GM12864 (cell line): ENCODE data around the gene GTF2H4.

ENCODE experiments used
- DNase-seq: peaks from one replicate; pipeline ENCODE4 v3.0.0-alpha.2; 2011; ENCODE audit warnings: low read depth
- H3K4me3 ChIP-seq: 2 replicates; pipeline ENCODE4 v1.5.1; 2011; ENCODE audit warnings: mild to moderate bottlenecking, low read depth, low read length, control low read depth
- TF ChIP-seq, protein P1 (sequence below): IDR thresholded peaks from 2 replicates; pipeline ENCODE4 v1.5.1; 2011; ENCODE audit warnings: low read depth, mild to moderate bottlenecking, moderate library complexity, low read length, control low read depth, inconsistent platforms; ENCODE audit errors: missing control alignments

Gene GTF2H4

DNA sequence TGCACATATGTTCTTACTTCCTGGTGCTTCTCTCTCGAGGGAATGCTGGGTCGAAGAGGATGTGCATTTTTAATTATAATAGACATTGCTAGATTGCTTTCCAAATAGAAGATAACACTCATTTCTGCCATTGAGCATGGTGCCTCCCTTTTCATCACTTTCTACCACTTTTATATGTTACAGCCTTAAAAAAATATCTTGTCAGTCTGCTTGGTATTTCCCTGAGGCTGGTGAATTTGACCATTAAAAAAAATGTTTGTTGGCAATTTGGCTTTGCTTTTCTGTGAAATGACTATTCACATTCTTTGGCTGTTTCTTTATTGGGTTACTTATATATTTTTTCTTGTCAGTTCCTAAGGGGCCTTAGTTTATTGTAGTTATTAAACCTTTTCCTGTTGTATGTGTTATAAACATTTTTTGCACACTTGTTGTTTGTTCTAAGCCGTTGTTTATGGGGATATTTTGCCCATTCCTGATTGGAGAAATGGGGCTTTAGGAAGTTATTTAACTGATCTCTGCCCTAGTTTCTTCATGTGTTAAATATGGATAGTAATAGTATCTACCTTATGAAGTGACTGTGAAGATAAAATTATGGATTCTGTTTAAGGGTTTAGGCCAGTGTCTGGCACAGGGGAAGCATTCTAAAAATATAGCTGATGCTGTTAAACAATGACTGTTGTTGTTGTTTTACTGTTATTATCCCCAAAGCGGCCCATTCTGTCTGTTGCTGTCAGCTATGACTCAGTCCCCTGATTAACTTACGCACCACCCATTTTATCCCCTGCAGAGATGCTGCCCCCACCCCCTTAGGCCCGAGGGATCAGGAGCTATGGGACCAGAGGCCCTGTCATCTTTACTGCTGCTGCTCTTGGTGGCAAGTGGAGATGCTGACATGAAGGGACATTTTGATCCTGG is 19.8 kb upstream of the GTF2H4 start:
- TF ChIP-seq, protein P1, sequence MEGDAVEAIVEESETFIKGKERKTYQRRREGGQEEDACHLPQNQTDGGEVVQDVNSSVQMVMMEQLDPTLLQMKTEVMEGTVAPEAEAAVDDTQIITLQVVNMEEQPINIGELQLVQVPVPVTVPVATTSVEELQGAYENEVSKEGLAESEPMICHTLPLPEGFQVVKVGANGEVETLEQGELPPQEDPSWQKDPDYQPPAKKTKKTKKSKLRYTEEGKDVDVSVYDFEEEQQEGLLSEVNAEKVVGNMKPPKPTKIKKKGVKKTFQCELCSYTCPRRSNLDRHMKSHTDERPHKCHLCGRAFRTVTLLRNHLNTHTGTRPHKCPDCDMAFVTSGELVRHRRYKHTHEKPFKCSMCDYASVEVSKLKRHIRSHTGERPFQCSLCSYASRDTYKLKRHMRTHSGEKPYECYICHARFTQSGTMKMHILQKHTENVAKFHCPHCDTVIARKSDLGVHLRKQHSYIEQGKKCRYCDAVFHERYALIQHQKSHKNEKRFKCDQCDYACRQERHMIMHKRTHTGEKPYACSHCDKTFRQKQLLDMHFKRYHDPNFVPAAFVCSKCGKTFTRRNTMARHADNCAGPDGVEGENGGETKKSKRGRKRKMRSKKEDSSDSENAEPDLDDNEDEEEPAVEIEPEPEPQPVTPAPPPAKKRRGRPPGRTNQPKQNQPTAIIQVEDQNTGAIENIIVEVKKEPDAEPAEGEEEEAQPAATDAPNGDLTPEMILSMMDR = no peak
- DNase-seq = no peak

DNA sequence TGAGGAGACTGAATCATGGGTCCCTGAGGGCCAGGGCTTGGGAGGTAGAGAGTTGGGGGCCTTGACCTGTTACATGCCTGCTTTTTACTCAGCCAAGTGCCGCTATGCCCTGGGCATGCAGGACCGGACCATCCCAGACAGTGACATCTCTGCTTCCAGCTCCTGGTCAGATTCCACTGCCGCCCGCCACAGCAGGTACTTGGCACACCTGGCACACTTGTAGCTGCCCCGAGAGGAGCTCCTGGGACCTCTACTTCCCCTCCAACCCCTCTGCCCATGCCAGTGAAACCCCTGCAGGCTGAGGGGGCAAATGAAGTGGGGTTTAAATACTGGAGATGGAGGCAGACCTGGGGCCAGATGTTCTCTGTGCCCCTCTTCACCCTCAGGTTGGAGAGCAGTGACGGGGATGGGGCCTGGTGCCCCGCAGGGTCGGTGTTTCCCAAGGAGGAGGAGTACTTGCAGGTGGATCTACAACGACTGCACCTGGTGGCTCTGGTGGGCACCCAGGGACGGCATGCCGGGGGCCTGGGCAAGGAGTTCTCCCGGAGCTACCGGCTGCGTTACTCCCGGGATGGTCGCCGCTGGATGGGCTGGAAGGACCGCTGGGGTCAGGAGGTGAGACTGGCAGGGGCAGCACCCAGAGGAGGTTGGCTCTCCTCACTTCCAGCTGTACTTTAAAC is 19.1 kb upstream of the GTF2H4 start:
- no peak for DNase-seq
- no peak overlapping the region for H3K4me3 ChIP-seq
- TF ChIP-seq, protein P1 = no peak

More for the DNA sequence above, 19.8 kb upstream of the GTF2H4 start:
- H3K4me3 ChIP-seq = no peak overlapping the region

DNA sequence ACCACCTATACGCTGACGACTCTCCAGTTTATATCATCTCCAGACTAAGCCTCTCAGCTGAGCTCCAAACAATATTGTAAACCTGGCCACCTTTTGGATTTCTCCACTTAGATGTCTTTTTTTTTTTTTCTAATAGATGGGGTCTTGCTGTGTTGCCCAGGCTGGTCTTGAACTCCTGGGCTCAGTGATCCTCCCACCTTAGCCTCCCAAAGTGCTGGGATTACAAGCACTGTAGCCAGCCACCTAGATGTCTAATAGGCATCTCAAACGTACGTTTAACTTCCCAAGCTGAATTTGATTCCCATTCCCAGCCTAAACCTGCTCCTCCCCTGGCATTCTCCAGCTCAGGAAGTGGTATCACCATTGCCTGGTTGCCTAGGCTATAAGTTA is 18.5 kb upstream of the GTF2H4 start:
- TF ChIP-seq, protein P1 = no peak
- no peak for DNase-seq
- H3K4me3 ChIP-seq = no peak overlapping the region

DNA sequence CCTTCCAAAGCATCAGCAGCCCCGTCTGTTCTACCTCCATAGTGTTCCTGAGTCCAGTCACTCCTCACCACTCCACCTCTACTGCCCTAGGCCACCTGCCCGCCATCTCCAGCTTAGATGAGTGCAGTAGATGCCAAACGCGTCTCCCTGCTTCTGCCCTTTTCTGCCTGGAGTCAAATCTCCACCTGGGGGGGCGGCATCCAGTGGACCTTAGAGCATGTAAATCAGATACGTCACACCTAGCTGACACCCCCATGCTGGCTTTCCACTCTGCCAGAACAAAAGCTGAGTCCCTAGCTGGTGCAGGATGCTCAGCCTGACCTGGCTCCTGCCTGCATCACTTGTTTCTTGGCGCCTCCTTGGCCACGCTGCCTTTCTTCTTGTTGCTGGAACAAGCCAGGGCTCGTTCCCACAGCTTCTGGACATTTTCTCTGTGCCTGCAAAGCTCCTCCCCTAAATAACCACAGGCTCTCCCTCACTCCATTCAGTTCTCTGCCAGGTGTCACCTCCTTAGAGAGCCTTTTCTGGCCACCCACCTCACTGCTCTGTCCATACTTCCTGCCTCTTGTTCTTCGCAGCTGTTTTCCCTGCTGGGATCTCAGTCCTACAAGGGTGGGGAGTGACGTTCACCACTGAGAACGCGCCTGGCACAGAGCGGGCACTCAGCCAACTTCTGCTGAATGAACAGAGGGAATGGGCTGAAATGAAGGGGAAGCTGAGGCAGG is 17.9 kb upstream of the GTF2H4 start:
- no peak for DNase-seq
- no peak overlapping the region for H3K4me3 ChIP-seq
- TF ChIP-seq, protein P1 = no peak

DNA sequence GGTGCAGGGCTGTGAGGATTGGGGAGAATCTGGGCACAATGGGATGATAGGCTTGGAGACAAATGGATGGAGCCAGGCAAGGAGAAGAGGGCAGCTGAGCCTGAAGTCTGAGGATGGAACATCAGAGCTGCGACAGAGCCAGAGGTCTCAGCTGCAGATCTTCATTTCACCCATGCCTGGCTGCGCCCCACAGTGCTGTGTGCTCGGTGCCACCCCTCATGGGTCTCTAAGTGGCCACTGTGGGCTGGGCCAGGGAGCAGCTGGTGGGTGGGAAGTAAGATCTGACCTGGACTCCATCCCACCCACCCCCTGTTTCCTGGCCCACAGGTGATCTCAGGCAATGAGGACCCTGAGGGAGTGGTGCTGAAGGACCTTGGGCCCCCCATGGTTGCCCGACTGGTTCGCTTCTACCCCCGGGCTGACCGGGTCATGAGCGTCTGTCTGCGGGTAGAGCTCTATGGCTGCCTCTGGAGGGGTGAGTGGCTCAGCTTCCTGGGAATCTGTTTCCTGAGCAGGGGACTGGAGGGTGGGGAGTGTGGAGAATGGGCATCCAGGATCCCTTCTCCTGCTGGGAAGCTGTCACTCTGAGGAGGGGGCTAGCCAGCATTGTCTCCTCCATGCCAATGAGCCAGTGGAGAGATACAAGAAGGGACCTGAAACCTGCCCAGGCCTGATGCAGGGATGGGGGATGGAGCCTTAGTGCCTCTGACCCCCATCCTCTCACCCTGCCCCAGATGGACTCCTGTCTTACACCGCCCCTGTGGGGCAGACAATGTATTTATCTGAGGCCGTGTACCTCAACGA is 17.2 kb upstream of the GTF2H4 start:
- no peak for DNase-seq
- TF ChIP-seq, protein P1 = no peak
- H3K4me3 ChIP-seq = no peak overlapping the region

DNA sequence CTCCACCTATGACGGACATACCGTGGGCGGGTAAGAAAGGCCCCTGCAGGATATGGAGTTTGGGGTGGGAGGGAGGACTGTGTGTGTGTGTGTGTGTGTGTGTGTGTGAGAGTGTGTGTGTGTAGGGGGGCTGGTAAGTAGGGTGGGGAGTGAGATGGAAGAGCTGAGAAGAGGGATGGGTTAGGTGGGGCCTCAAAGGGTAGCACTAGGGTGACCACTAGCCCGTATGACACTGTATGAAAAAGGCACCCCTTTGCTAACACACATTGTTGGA is 16.6 kb upstream of the GTF2H4 start:
- TF ChIP-seq, protein P1 = no peak
- no peak for DNase-seq
- no peak overlapping the region for H3K4me3 ChIP-seq
